WTC11 (cell line): Measurements from ENCODE around the gene RMRP. TPM values are rescaled to one million over a fixed set of nuclear protein-coding genes. Genes with fewer than 3 reads are reported as not detected.

Source experiments
- ATF6 ChIP-seq: sonication (generic); formaldehyde crosslinking; IDR thresholded peaks from 2 replicates; pipeline ENCODE4 v1.8.1; 2023; ENCODE audit warnings: mild to moderate bottlenecking, missing genetic modification reagents
- CDX4 ChIP-seq: fragments of 250-450 bp; sonication (Bioruptor Pico); IDR thresholded peaks from 2 replicates; pipeline ENCODE4 v1.9.0; 2021; ENCODE audit warnings: moderate library complexity, mild to moderate bottlenecking, inconsistent platforms, borderline replicate concordance
- CREM ChIP-seq: sonication (generic); formaldehyde crosslinking; IDR thresholded peaks from 2 replicates; pipeline ENCODE4 v1.8.1; 2022; ENCODE audit warnings: mild to moderate bottlenecking, missing genetic modification reagents, moderate library complexity
- EMX1 ChIP-seq: fragments of 250-450 bp; sonication (Bioruptor Pico); IDR thresholded peaks from 2 replicates; pipeline ENCODE4 v1.8.0; 2021; ENCODE audit warnings: mild to moderate bottlenecking
- ESRRA ChIP-seq: sonication (generic); formaldehyde crosslinking; IDR thresholded peaks from 2 replicates; pipeline ENCODE4 v1.8.1; 2022; ENCODE audit warnings: mild to moderate bottlenecking, missing genetic modification reagents, borderline replicate concordance
- GRHL2 ChIP-seq: fragments of 250-450 bp; sonication (Bioruptor Pico); IDR thresholded peaks from 2 replicates; pipeline ENCODE4 v1.8.0; 2022; ENCODE audit warnings: mild to moderate bottlenecking, moderate library complexity; ENCODE audit not compliant: insufficient replicate concordance, severe bottlenecking
- MAX ChIP-seq: sonication (generic); formaldehyde crosslinking; IDR thresholded peaks from 2 replicates; pipeline ENCODE4 v1.8.0; 2022; ENCODE audit warnings: mild to moderate bottlenecking, missing genetic modification reagents
- NFATC4 ChIP-seq: fragments of 250-450 bp; sonication (Bioruptor Pico); IDR thresholded peaks from 2 replicates; pipeline ENCODE4 v1.9.0; 2021; ENCODE audit warnings: mild to moderate bottlenecking
- NFYB ChIP-seq: sonication (generic); formaldehyde crosslinking; conservative IDR thresholded peaks from 2 replicates; pipeline ENCODE4 v1.8.0; 2022; ENCODE audit warnings: low read depth, missing genetic modification reagents
- NR2C2 ChIP-seq: sonication (generic); formaldehyde crosslinking; IDR thresholded peaks from 2 replicates; pipeline ENCODE4 v1.8.0; 2022; ENCODE audit warnings: mild to moderate bottlenecking, missing genetic modification reagents
- SMAD3 ChIP-seq: sonication (generic); formaldehyde crosslinking; IDR thresholded peaks from 2 replicates; pipeline ENCODE4 v1.8.0; 2022; ENCODE audit warnings: missing genetic modification reagents, mild to moderate bottlenecking, borderline replicate concordance
- ZNF121 ChIP-seq: sonication (generic); formaldehyde crosslinking; IDR thresholded peaks from 2 replicates; pipeline ENCODE4 v1.8.0; 2023; ENCODE audit warnings: missing genetic modification reagents
- ZNF232 ChIP-seq: sonication (generic); formaldehyde crosslinking; IDR thresholded peaks from 2 replicates; pipeline ENCODE4 v1.8.0; 2022; ENCODE audit warnings: mild to moderate bottlenecking, missing genetic modification reagents
- ZNF396 ChIP-seq: fragments of 250-450 bp; sonication (Bioruptor Pico); IDR thresholded peaks from 2 replicates; pipeline ENCODE4 v1.8.0; 2021; ENCODE audit warnings: mild to moderate bottlenecking, moderate library complexity, borderline replicate concordance
- ZNF532 ChIP-seq: fragments of 250-450 bp; sonication (Bioruptor Pico); IDR thresholded peaks from 2 replicates; pipeline ENCODE4 v1.9.0; 2021; ENCODE audit warnings: mild to moderate bottlenecking, borderline replicate concordance
- ZNF671 ChIP-seq: fragments of 250-450 bp; sonication (Bioruptor Pico); IDR thresholded peaks from 2 replicates; pipeline ENCODE4 v1.8.0; 2021; ENCODE audit warnings: mild to moderate bottlenecking
- total RNA-seq: library from RNA; stranded (reverse); gene quantifications from 3 replicates; pipeline ENCODE4 v1.2.3, GENCODE V29; 2021
- TF ChIP-seq, protein P1 (sequence below): sonication (generic); formaldehyde crosslinking; IDR thresholded peaks from 2 replicates; pipeline ENCODE4 v1.8.0; 2023; ENCODE audit warnings: mild to moderate bottlenecking, missing genetic modification reagents
- TF ChIP-seq, protein P2 (sequence below): sonication (generic); formaldehyde crosslinking; IDR thresholded peaks from 2 replicates; pipeline ENCODE4 v1.8.0; 2023; ENCODE audit warnings: missing genetic modification reagents
- TF ChIP-seq, protein P3 (sequence below): sonication (generic); formaldehyde crosslinking; IDR thresholded peaks from 2 replicates; pipeline ENCODE4 v1.8.0; 2022; ENCODE audit warnings: missing genetic modification reagents
- TF ChIP-seq, protein P4 (sequence below): fragments of 200-600 bp; IDR thresholded peaks from 2 replicates; pipeline ENCODE4 v1.8.0; 2022; ENCODE audit warnings: antibody characterized with exemption
- TF ChIP-seq, protein P5 (sequence below): sonication (generic); formaldehyde crosslinking; conservative IDR thresholded peaks from 2 replicates; pipeline ENCODE4 v1.8.1; 2022; ENCODE audit warnings: mild to moderate bottlenecking, missing genetic modification reagents

The RMRP gene
- total RNA-seq, 1 experiment from 2014 or later, result 25,958 TPM

GRCh38 chr9:35658137-35658967, 533 bp upstream of the RMRP start, which contains the start of gene CCDC107 (continued):
- TF ChIP-seq, protein P1, sequence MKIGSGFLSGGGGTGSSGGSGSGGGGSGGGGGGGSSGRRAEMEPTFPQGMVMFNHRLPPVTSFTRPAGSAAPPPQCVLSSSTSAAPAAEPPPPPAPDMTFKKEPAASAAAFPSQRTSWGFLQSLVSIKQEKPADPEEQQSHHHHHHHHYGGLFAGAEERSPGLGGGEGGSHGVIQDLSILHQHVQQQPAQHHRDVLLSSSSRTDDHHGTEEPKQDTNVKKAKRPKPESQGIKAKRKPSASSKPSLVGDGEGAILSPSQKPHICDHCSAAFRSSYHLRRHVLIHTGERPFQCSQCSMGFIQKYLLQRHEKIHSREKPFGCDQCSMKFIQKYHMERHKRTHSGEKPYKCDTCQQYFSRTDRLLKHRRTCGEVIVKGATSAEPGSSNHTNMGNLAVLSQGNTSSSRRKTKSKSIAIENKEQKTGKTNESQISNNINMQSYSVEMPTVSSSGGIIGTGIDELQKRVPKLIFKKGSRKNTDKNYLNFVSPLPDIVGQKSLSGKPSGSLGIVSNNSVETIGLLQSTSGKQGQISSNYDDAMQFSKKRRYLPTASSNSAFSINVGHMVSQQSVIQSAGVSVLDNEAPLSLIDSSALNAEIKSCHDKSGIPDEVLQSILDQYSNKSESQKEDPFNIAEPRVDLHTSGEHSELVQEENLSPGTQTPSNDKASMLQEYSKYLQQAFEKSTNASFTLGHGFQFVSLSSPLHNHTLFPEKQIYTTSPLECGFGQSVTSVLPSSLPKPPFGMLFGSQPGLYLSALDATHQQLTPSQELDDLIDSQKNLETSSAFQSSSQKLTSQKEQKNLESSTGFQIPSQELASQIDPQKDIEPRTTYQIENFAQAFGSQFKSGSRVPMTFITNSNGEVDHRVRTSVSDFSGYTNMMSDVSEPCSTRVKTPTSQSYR, result 0 out of 2 replicates have a peak, but pooled peaks have one; percentile 36
- TF ChIP-seq, protein P2, sequence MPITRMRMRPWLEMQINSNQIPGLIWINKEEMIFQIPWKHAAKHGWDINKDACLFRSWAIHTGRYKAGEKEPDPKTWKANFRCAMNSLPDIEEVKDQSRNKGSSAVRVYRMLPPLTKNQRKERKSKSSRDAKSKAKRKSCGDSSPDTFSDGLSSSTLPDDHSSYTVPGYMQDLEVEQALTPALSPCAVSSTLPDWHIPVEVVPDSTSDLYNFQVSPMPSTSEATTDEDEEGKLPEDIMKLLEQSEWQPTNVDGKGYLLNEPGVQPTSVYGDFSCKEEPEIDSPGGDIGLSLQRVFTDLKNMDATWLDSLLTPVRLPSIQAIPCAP (CRISPR knock-in tag), result peak; percentile 75; the same call in 1 of the 2 replicates
- TF ChIP-seq ZNF232 (CRISPR knock-in tag), result peak; percentile 79; the same call in 1 of the 2 replicates
- TF ChIP-seq ZNF671 (CRISPR knock-in tag), result no peak
- TF ChIP-seq, protein P3, sequence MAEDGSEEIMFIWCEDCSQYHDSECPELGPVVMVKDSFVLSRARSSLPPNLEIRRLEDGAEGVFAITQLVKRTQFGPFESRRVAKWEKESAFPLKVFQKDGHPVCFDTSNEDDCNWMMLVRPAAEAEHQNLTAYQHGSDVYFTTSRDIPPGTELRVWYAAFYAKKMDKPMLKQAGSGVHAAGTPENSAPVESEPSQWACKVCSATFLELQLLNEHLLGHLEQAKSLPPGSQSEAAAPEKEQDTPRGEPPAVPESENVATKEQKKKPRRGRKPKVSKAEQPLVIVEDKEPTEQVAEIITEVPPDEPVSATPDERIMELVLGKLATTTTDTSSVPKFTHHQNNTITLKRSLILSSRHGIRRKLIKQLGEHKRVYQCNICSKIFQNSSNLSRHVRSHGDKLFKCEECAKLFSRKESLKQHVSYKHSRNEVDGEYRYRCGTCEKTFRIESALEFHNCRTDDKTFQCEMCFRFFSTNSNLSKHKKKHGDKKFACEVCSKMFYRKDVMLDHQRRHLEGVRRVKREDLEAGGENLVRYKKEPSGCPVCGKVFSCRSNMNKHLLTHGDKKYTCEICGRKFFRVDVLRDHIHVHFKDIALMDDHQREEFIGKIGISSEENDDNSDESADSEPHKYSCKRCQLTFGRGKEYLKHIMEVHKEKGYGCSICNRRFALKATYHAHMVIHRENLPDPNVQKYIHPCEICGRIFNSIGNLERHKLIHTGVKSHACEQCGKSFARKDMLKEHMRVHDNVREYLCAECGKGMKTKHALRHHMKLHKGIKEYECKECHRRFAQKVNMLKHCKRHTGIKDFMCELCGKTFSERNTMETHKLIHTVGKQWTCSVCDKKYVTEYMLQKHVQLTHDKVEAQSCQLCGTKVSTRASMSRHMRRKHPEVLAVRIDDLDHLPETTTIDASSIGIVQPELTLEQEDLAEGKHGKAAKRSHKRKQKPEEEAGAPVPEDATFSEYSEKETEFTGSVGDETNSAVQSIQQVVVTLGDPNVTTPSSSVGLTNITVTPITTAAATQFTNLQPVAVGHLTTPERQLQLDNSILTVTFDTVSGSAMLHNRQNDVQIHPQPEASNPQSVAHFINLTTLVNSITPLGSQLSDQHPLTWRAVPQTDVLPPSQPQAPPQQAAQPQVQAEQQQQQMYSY (CRISPR knock-in tag), result no peak
- TF ChIP-seq NFATC4 (CRISPR knock-in tag), result peak; percentile 72
- no peak for TF ChIP-seq ZNF532 (CRISPR knock-in tag)
- TF ChIP-seq SMAD3 (CRISPR knock-in tag), result peak; percentile 70; the same call in 1 of the 2 replicates
- TF ChIP-seq ZNF396 (CRISPR knock-in tag), result no peak
- TF ChIP-seq, protein P4, sequence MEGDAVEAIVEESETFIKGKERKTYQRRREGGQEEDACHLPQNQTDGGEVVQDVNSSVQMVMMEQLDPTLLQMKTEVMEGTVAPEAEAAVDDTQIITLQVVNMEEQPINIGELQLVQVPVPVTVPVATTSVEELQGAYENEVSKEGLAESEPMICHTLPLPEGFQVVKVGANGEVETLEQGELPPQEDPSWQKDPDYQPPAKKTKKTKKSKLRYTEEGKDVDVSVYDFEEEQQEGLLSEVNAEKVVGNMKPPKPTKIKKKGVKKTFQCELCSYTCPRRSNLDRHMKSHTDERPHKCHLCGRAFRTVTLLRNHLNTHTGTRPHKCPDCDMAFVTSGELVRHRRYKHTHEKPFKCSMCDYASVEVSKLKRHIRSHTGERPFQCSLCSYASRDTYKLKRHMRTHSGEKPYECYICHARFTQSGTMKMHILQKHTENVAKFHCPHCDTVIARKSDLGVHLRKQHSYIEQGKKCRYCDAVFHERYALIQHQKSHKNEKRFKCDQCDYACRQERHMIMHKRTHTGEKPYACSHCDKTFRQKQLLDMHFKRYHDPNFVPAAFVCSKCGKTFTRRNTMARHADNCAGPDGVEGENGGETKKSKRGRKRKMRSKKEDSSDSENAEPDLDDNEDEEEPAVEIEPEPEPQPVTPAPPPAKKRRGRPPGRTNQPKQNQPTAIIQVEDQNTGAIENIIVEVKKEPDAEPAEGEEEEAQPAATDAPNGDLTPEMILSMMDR, result peak; percentile 39; the same call in 1 of the 2 replicates
- TF ChIP-seq MAX (CRISPR knock-in tag), result no peak; the same call in 1 of the 2 replicates
- 0 out of 2 replicates have a peak, but pooled peaks have one; percentile 49 for TF ChIP-seq EMX1 (CRISPR knock-in tag)
- TF ChIP-seq NR2C2 (CRISPR knock-in tag), result no peak
- no peak for TF ChIP-seq CDX4 (CRISPR knock-in tag)
- no peak for TF ChIP-seq CREM (CRISPR knock-in tag)
- TF ChIP-seq GRHL2 (CRISPR knock-in tag), result no peak
- no peak; the same call in none of the 2 replicates for TF ChIP-seq ESRRA
- TF ChIP-seq ZNF121 (CRISPR knock-in tag), result no peak
- TF ChIP-seq, protein P5, sequence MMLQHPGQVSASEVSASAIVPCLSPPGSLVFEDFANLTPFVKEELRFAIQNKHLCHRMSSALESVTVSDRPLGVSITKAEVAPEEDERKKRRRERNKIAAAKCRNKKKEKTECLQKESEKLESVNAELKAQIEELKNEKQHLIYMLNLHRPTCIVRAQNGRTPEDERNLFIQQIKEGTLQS, result no peak
- TF ChIP-seq ATF6 (CRISPR knock-in tag), result no peak
- TF ChIP-seq NFYB, result no peak
